SK-N-SH (cell line): ENCODE data around the gene ZNF22.

ENCODE experiments used
- TF ChIP-seq, protein P1 (sequence below): IDR thresholded peaks from 2 replicates; pipeline ENCODE4 v1.4.0; 2012; ENCODE audit warnings: low read depth
- TF ChIP-seq, protein P2 (sequence below): IDR thresholded peaks from 2 replicates; pipeline ENCODE4 v1.6.1; 2012; ENCODE audit warnings: mild to moderate bottlenecking, low read depth, low read length, moderate library complexity

DNA sequence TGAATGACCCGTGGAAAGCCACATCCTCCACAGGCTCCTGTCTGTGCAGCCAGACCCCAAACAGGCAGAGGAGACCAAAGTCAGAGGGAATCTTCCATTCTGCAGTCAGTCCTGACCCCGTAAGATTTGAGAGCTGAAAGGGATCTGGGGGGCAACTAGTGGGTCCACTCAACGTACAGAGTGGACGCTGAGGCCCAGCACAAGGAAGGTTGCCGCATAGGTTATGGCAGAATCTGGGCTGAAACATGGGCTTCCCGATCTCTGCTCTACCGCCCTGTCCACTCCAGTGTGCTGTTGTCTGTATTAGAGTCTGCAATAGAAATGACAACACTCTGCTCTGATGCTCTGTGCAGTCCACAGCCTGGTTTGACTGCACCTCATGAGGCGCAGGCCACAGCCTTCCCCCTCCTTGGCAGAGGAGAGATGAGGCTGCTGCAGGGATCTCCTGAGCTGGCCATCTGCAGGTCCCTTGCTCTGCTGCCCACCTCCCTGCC lies 7.9 kb upstream of the ZNF22 start:
- TF ChIP-seq, protein P1, sequence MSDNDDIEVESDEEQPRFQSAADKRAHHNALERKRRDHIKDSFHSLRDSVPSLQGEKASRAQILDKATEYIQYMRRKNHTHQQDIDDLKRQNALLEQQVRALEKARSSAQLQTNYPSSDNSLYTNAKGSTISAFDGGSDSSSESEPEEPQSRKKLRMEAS: no peak
- TF ChIP-seq, protein P2, sequence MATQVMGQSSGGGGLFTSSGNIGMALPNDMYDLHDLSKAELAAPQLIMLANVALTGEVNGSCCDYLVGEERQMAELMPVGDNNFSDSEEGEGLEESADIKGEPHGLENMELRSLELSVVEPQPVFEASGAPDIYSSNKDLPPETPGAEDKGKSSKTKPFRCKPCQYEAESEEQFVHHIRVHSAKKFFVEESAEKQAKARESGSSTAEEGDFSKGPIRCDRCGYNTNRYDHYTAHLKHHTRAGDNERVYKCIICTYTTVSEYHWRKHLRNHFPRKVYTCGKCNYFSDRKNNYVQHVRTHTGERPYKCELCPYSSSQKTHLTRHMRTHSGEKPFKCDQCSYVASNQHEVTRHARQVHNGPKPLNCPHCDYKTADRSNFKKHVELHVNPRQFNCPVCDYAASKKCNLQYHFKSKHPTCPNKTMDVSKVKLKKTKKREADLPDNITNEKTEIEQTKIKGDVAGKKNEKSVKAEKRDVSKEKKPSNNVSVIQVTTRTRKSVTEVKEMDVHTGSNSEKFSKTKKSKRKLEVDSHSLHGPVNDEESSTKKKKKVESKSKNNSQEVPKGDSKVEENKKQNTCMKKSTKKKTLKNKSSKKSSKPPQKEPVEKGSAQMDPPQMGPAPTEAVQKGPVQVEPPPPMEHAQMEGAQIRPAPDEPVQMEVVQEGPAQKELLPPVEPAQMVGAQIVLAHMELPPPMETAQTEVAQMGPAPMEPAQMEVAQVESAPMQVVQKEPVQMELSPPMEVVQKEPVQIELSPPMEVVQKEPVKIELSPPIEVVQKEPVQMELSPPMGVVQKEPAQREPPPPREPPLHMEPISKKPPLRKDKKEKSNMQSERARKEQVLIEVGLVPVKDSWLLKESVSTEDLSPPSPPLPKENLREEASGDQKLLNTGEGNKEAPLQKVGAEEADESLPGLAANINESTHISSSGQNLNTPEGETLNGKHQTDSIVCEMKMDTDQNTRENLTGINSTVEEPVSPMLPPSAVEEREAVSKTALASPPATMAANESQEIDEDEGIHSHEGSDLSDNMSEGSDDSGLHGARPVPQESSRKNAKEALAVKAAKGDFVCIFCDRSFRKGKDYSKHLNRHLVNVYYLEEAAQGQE: no peak
